ENCODE results near the gene ACADM.
"Not testable (repeated sequence)": the region's sequence is repeated elsewhere in the genome, so short reads cannot be mapped to it uniquely, and the experiment has no call there.

Gene ACADM

GRCh38 chr1:75742047-75742625 is 17.6 kb downstream of the ACADM start:
- no peak for DNase-seq

DNA sequence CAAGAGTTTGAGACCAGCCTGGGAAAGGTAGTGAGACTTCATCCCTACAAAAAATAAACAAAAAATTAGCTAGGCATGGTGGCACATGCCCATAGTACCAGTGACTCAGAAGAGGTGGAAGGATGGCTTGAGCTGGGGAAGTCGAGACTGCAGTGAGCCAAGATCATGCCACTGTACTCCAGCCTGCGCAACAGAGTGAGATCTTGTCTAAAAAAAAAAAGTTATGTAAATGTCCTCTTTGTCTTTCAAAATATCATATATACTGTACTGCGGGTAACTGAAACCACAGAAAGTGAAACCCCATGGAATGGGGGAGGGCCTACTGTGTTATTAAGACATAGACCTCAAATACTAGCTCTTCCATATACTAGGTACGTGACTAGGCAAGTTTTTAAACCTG is 20.8 kb downstream of the ACADM start:
- DNase-seq: no peak

DNA sequence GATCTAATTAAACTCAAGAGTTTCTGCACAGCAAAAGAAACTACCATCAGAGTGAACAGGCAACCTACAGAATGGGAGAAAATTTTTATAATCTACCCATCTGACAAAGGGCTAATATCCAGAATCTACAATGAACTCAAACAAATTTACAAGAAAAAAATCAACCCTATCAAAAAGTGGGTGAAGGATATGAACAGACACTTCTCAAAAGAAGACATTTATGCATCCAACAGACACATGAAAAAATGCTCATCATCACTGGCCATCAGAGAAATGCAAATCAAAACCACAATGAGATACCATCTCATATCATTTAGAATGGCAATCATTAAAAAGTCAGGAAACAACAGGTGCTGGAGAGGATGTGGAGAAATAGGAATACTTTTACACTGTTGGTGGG is 32.7 kb downstream of the ACADM start:
- DNase-seq: not testable (repeated sequence)

DNA sequence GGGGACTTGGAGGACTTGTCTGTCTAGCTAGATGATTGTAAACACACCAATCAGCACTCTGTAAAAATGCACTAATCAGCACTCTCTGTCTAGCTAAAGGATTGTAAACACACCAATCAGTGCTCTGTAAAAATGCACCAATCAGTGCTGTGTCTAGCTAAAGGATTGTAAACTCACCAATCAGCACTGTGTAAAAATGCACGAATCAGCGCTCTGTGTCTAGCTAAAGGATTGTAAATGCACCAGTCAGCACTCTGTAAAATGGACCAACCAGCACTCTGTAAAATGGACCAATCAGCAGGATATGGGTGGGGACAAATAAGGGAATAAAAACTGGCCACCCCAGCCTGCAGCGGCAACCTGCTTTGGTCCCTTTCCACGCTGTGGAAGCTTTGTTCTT is 34.0 kb downstream of the ACADM start:
- not testable (repeated sequence) for DNase-seq

- DNase-seq: no peak
These were observed 39.6 kb downstream of the ACADM start for GRCh38 chr1:75764057-75764655.

DNA sequence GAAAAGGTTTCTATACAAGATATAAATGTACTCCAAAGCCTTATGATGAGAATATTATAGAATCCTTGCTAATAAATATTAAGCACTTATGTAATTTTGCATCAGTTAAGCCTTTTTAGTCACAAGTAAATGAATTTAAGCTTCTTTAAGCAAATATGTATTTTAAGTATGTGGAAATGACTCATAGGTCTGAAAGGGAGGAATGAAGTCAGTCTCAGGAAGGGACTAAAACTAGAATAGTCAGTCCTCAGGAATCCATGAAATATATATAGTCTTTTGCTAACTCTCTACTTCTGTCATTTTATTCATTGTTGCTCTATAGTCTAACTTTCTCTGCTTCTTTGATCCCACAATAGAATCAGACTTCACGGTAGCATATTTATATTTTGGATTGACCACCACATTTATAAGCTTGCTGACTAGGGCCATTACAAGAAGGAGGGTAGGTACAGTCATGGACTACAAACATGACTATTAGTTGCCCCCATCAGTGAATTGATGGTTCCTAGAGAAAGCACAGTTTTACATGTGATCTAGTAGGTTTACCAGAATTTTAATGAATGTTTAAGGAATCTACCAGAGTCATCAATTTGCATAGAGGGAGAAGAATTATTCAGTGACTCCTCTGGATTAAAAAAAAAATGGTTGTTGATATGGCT is 41.3 kb downstream of the ACADM start:
- no peak for DNase-seq

DNA sequence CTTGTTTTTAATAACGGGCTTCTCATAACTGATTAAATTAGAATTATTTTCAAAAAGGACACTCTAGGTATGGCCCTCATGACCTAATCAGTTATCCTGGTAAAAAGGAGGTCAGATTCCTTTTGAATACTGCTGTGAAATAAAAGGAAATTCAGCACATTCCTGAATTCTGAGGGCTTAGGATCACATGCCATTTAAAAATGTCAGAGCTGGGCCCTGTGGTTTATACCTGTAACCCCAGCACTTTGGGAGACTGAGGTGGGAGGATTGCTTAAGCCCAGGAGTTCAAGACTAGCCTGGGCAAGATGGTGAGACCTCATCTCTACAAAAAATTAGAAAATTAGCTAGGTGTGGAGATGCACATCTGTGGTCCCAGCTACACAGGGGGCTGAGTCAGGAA is 43.5 kb downstream of the ACADM start:
- no peak for DNase-seq

DNA sequence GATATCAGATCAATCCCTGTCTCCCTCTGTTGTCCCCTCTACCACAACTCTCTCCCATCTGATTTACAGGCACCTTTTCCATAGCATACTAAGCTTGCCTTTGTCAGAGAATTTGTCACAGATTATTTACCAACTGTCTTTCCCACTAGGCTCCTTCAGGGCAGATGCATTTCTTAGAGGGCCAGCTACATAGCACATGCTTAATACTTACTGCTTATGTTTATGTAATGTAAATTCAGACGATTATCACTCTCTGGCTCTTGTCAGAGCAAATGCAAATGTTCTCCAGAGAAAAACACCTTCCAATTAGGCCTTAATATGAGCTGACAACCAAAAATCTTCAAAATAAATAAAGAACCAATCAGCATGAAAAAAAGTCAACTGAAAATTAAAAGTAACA is 46.3 kb downstream of the ACADM start:
- no peak for DNase-seq

GRCh38 chr1:75771978-75772377 is 47.5 kb downstream of the ACADM start:
- no peak for DNase-seq

DNA sequence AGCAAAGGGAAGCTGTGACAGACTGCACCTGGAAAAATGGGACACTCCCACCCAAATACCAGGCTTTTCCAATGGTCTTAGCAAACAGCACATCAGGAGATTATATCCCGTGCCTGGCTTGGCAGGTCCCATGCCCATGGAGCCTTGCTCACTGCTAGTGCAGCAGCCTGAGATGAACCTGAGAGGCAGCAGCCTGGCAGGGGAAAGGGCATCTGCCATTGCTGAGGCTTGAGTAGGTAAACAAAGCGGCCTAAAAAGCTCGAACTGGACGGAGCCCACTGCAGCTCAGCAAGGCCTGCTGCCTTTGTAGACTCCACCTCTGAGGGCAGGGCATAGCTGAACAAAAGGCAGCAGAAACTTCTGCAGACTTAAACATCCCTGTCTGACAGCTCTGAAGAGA is 53.3 kb downstream of the ACADM start:
- DNase-seq: not testable (repeated sequence)

DNA sequence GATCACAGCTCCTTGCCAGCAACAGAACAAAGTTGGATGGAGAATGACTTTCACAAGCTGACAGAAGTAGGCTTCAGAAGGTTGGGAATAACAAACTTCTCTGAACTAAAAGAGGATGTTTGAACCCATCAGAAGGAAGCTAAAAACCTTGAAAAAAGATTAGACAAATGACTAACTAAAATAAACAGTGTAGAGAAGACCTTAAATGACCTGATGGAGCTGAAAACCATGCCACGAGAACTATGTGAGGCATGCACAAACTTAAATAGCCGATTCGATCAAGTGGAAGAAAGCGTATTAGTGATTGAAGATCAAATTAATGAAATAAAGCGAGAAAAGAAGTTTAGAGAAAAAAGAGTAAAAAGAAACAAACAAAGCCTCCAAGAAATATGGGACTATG is 54.2 kb downstream of the ACADM start:
- DNase-seq: not testable (repeated sequence)

GRCh38 chr1:75780183-75780582 is 55.7 kb downstream of the ACADM start:
- not testable (repeated sequence) for DNase-seq

DNA sequence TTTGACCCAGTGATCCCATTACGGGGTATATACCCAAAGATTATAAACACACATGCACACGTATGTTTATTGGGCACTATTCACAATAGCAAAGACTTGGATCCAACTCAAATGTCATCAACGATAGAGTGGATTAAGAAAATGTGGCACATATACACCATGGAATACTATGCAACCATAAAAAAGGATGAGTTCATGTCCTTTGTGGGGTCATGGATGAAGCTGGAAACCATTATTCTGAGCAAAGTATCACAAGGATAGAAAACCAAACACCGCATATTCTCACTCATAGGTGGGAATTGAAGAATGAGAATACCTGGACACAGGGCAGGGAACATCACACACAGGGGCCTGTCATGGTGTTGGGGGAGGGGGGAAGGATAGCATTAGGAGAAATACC is 59.4 kb downstream of the ACADM start:
- not testable (repeated sequence) for DNase-seq

GRCh38 chr1:75785320-75785982 is 60.9 kb downstream of the ACADM start:
- no peak for DNase-seq

- peak; percentile 99 for DNase-seq
These were observed 61.7 kb downstream of the ACADM start, which contains the start of gene RABGGTB for GRCh38 chr1:75785983-75786853. Gene RABGGTB (plus strand): TSS chr1:75786256. CDS start chr1:75786272, 16 bp downstream.

DNA sequence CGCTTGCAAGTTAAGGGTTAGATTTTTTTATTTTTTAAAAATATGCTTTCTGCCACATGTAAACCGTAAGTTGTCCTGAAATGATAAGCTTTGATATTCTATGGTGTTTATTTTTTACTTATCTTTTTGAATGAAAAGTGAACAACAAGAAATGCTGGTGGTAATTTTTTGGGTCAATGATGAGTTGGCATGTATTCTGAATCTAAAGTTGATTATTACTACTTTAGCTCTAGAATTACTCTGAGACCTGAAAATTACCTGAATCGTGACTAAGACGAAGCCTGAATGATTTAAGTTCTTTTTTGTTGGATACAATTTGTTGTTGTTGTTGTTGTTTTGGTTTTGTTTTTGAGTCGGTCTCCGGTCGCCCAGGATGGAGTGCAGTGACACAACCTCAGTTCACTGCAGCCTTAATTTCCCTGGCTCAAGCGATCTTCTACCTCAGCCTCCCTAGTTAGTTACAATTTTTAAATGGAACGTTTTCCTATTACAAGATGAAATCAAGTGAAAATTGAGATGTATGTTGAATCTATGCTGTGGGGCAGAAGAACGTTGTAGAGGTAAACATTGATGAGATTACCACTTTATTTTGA is 62.5 kb downstream of the ACADM start:
- no peak for DNase-seq

DNA sequence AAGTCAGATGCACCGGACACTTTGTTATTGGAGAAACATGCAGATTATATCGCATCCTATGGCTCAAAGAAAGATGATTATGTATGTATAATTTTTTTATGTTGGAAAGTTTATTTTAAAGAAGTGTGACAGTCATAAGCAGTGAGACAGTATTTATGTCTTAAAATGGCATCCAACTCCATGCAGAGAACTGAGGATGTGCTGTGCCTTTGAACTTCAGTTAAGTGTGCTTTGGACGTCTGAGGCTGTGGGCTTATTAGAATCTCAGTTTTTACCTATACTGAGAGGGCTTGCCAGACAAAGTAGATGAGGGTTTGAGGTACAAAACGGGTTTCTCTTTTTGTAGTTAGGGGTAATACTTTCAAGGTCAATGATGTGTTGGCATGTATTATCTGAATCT is 63.0 kb downstream of the ACADM start:
- no peak for DNase-seq

- no peak for DNase-seq
These were observed 65.5 kb downstream of the ACADM start for GRCh38 chr1:75789988-75790387.

- DNase-seq: no peak
These were observed 66.5 kb downstream of the ACADM start for GRCh38 chr1:75791022-75791421.

- no peak for DNase-seq
These were observed 67.6 kb downstream of the ACADM start for GRCh38 chr1:75792091-75792490.

DNA sequence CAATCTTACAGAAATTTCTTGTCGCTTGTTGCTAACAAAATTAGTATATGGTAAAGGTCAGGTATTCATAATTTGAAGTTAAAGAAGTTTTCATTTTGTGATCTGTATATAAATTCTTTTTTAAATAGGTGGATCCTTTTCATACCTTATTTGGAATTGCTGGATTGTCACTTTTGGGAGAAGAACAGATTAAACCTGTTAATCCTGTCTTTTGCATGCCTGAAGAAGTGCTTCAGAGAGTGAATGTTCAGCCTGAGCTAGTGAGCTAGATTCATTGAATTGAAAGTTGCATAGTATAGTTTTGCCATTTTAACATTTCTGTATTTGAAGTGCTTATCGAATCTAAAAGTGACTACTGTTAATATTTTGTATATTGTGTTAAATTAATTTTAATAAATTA is 69.9 kb downstream of the ACADM start:
- DNase-seq: no peak

GRCh38 chr1:75795703-75796193 is 71.2 kb downstream of the ACADM start:
- DNase-seq: no peak

Measured in NCI-H2227 treated with DMSO at 0.1 percent for 48 hours (cell line).